GM20000 (cell line): ENCODE results near the gene CYP27C1.

Experiments
- DNase-seq: peaks from one replicate; pipeline ENCODE4 v3.0.0; 2012; ENCODE audit warnings: low spot score
- CTCF ChIP-seq: IDR thresholded peaks from 2 replicates; pipeline ENCODE4 v1.5.1; 2012; ENCODE audit warnings: mild to moderate bottlenecking, control low read depth; ENCODE audit errors: extremely low read depth, missing control alignments

Gene CYP27C1

DNA sequence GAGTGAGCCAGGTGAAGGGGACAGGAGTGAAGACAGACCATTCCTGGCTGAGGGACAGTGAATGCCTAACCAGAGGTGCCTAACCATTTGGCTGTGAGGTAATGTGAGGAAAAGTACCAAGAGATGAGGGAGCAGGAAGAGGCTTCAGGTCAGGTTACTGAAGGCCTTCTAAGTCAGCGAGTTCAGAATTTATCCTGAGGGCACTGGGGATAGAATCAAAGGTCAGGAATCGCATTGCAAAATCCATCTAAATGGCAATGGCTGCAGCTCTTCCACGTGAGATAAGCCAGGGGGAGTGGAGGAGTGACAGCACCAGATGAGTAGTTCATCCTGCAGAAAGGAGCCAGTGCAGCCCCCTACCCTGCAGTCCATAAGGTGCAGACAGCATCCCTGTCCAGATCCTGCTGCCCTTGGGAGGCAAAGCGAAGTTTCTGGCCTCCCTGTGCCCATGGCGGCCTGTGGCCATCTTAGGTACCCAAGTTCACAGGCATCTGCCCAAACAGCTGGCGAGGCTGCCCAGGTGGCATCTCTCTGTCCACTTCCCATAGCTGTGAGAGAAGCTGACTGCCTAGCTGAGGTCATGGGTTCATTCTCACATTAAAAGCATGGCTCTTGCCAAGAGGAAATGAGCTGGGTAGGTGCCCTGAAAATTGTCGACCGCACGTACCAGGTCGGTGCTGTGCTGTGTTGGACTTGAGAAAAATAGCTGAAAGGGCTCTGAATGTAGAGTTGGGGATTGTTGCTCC is 49.5 kb downstream of the CYP27C1 start:
- TF ChIP-seq CTCF = no peak
- no peak for DNase-seq

- no peak for DNase-seq
- TF ChIP-seq CTCF = no peak
Observed at GRCh38 chr2:127170021-127170420, 50.1 kb downstream of the CYP27C1 start.

GRCh38 chr2:127169066-127169660 is 50.9 kb downstream of the CYP27C1 start:
- DNase-seq = no peak
- no peak for TF ChIP-seq CTCF

DNA sequence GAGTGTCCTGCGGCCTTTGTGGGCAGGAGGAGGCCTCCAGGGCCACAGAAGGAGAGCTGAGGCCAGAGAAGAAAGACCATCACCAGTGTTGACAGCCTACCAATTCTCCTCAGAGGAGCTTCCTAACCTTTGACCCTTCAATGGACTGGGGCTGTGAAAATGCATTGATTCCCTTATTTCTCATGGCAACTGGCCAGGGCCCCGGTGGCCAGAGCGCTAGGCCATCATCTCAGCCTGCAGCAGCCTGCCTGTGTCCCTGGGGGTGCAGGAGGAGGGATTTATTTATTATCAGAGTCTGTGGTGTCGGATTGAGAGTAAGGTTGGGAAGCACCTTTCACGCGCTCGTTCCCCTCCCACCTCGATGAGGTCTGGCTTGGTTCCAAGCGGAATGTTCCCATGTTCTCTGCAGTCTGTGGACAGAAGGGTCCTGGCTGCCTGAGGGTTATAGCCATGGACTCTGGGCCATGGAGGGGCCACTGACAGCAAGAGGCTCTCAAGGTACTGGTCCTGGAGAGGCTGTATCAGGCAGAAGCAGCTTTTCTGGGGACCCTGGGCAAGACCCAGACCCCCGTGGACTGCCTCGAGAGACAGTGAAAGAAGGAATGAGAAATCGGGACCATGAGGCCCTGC is 53.8 kb downstream of the CYP27C1 start:
- TF ChIP-seq CTCF = no peak
- no peak for DNase-seq

- TF ChIP-seq CTCF = no peak
- DNase-seq = no peak
Observed at GRCh38 chr2:127165539-127165935, 54.6 kb downstream of the CYP27C1 start.

DNA sequence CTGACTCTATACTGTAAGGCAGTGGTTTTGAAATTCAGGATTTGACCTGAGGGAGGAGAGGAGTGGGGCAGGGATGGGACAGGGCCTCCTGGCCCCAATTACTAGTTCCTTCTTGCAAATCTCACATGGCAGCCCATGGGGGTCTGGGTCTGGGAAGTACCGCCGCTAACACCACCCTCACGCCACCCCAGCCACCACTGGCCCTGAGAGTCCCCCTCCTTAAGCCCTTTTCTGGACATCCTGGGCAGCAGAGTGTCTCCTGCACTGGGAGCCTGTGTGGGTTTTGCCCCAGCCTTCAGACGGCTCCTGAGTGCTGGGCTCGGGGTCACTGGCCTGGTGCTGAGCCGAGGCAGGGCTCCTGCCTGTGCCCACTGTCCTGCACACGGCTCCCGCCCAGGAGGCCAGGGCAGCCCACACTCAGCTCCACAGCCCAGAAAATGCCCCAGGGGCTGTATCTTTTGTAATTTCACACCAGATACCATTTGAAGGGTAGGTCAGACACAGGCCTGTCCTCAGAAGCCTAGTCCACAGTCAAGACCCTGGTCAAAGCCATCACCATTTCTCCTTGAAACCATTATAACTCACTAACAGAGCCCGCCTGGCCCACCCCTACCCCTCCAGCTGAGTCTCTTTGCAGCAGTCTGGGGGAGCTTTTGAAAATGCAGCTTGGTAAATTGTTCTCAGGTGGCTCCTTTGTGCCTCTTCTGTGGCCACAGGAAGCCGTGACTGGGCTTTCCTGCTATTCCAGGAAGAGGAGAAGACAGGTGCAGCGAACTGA is 55.1 kb downstream of the CYP27C1 start:
- no peak for DNase-seq
- TF ChIP-seq CTCF = no peak
